ENCODE results near the gene TARS2. TPM values are rescaled to one million over a fixed set of nuclear protein-coding genes. Genes with fewer than 3 reads are reported as not detected.
A peak's percentile ranks its signal among the peaks of the same experiment; 100 is the strongest.

TARS2 gene
- total RNA-seq, 4 donors from 2014 or later = 4.6 to 22.6 (median 10.2) TPM

DNA sequence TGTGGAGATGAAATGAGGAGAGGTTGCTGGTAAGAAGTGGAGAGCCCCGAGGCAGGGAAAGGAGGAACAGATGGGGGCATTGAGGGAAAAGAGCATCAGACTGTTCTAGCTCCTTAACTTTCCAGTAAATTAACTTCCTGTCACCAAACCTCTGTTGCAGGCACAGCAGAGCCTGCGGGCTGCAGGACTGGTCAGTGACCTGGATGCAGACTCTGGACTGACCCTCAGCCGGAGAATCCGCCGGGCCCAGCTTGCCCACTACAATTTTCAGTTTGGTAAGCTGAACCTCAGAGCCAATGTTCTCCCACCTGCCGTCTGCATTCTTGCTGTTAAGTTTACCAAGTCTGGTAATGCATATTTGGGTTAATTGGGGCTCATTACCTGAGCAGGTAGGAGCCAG lies 18.2 kb downstream of the TARS2 start:
- Histone ChIP-seq H3K36me3 (no peaks in the 10 kb centered on the region), H3K27me3 (no peaks in the 10 kb centered on the region), H3K4me3 (no peak overlapping the region), H3K9me3 (no peaks in the 10 kb centered on the region), H3K4me1 (no peaks in the 10 kb centered on the region), H3K27ac (no peak overlapping the region)
- no peak for DNase-seq
- intact Hi-C loops (cut with DNase I; ENCODE audit: low total_unique reads) = no loop called here
- TF ChIP-seq, protein P1, sequence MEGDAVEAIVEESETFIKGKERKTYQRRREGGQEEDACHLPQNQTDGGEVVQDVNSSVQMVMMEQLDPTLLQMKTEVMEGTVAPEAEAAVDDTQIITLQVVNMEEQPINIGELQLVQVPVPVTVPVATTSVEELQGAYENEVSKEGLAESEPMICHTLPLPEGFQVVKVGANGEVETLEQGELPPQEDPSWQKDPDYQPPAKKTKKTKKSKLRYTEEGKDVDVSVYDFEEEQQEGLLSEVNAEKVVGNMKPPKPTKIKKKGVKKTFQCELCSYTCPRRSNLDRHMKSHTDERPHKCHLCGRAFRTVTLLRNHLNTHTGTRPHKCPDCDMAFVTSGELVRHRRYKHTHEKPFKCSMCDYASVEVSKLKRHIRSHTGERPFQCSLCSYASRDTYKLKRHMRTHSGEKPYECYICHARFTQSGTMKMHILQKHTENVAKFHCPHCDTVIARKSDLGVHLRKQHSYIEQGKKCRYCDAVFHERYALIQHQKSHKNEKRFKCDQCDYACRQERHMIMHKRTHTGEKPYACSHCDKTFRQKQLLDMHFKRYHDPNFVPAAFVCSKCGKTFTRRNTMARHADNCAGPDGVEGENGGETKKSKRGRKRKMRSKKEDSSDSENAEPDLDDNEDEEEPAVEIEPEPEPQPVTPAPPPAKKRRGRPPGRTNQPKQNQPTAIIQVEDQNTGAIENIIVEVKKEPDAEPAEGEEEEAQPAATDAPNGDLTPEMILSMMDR (IDR thresholded peaks at IDR 0.05) = no peak
- no peak for TF ChIP-seq POLR2A (IDR thresholded peaks at IDR 0.05)

DNA sequence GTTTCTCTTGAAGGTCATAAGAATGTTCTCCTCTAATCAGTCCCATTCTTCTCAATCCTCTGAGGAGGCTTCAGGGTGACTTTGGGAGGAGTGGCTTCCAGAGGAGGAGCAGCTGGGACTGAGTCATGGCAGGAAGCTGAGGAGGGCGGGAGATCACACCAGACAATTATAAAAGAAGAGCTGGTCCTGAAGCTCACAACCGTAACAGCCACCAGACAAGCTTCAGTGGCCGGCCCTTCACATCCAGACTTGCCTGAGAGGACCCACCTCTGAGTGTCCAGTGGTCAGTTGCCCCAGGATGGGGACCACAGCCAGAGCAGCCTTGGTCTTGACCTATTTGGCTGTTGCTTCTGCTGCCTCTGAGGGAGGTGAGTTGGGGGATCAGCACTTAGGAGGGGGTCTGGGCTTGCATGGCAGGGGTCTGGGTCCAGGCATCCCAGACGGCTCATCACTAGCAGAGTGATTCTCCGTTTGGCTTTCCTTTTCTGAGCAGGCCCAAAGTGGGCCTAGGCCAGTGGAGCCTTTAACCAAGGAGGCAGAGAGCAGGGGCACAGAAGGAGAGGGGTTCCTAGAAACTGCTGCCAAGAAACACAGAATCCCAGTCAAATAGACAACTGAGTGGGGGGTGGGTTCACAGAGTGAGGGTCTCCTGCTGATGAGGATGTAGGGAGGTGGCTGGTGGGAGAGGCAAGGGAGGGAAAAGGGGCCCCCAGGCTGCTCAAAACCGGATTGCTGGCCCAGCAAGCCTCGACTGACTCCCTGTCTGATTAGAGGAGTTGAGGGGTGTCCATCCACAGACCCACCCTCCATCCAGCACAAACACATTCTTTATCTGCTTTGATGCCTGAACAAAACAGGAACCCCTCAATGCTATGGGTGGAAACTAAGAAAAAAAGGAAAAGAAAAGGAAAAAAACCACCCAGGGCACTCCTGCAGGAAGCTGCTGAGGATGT lies 21.0 kb downstream of the TARS2 start, which contains the start of gene ECM1:
Gene ECM1, plus strand, starts transcription at position 198 of the 953 bp plus-strand sequence. Its CDS starts 101 bp downstream, at position 299.
- H3K4me1 ChIP-seq = no peaks in the 10 kb centered on the region
- peak; percentile 61 to 68 for DNase-seq

DNA sequence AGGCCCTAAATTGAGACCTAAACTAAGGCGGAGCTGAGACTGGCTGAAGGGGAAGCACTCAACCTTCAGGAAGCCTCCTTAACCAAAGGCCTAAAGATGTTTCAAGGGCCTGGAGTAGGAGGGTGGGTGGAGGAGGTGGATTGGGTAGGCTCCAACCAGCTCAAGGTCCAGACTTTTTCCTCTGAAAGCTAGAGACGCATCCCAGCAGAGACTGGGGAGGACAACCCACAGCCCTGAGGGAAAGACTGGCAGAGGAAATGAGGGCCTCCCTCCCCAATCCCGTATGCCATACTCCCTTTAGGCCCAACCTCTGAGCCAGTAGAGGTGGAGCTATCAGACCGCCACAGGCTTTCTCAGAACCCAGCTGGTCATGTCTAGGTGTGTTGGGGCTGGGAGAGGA lies 21.8 kb downstream of the TARS2 start:
- no peak for TF ChIP-seq POLR2A (IDR thresholded peaks at IDR 0.05)
- TF ChIP-seq, protein P1 (IDR thresholded peaks at IDR 0.05) = no peak
- Histone ChIP-seq H3K36me3 (no peaks in the 10 kb centered on the region), H3K9me3 (no peaks in the 10 kb centered on the region), H3K27ac (peak overlapping the region; percentile 73 to 78), H3K4me1 (no peaks in the 10 kb centered on the region), H3K27me3 (no peaks in the 10 kb centered on the region), H3K4me3 (no peak overlapping the region)
- DNase-seq = no peak
- intact Hi-C loops (cut with DNase I; ENCODE audit: low total_unique reads) = no loop called here

More for the DNA sequence above, 21.0 kb downstream of the TARS2 start, which contains the start of gene ECM1:
- peak in 1 of 2 donors; percentile 23 for TF ChIP-seq POLR2A (IDR thresholded peaks at IDR 0.05)
- TF ChIP-seq, protein P1 (IDR thresholded peaks at IDR 0.05) = no peak
- peak within 1 kb of the TSS; percentile 73 to 78 for H3K27ac ChIP-seq
- no peaks in the 10 kb centered on the region for H3K36me3 ChIP-seq
- H3K27me3 ChIP-seq = no peaks in the 10 kb centered on the region
- no peak within 1 kb of the TSS for H3K4me3 ChIP-seq
- intact Hi-C loops (cut with DNase I; ENCODE audit: low total_unique reads) = no loop called here
- no peaks in the 10 kb centered on the region for H3K9me3 ChIP-seq

GRCh38 chr1:150511551-150511950 lies 24.3 kb downstream of the TARS2 start:
- Histone ChIP-seq H3K27me3 (no peaks in the 10 kb centered on the region), H3K27ac (no peak overlapping the region), H3K4me1 (no peaks in the 10 kb centered on the region), H3K36me3 (no peaks in the 10 kb centered on the region), H3K9me3 (no peaks in the 10 kb centered on the region), H3K4me3 (no peak overlapping the region)
- TF ChIP-seq POLR2A (IDR thresholded peaks at IDR 0.05) = no peak
- TF ChIP-seq, protein P1 (IDR thresholded peaks at IDR 0.05) = no peak
- intact Hi-C loops (cut with DNase I; ENCODE audit: low total_unique reads) = no loop called here
- no peak for DNase-seq

Measured in uterus (tissue), 4 donors.